ENCODE results near the gene CCBE1. TPM values are rescaled to one million over a fixed set of nuclear protein-coding genes. Genes with fewer than 3 reads are reported as not detected.

CCBE1 gene
- total RNA-seq, 1 donor from 2014 or later = 1.2 TPM

DNA sequence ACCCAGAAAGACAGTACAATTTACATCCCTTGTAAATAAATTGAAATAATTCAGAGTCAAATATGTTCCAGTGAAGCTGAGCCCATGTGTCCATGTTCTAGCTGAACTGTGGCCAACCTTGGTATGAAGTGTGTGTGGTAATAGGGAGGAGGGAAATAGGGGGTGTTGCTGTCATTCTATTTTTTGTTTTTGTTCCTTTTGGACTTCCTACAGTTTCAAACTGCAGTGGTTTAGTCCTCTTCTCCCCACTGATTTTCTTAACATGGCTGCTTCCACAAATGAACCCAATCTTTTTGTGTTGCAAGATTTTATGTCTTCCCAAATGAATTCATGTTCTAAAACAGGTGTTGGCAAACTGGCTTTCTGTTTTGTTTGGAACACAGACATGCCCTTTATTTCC lies 156.9 kb downstream of the CCBE1 start:
- no peak overlapping the region for H3K4me3 Mint-ChIP-seq (ENCODE audit: unreplicated experiment)
- no peaks in the 10 kb centered on the region for H3K36me3 Mint-ChIP-seq (ENCODE audit: low read depth, unreplicated experiment)
- DNase-seq (ENCODE audit: low spot score) = no peak
- no peak overlapping the region for H3K27ac Mint-ChIP-seq (ENCODE audit: unreplicated experiment)
- peaks cover 3% of the 10 kb centered on the region for H3K27me3 Mint-ChIP-seq (ENCODE audit: unreplicated experiment)
- H3K4me1 Mint-ChIP-seq (ENCODE audit: unreplicated experiment) = no peaks in the 10 kb centered on the region
- TF ChIP-seq, protein P1, sequence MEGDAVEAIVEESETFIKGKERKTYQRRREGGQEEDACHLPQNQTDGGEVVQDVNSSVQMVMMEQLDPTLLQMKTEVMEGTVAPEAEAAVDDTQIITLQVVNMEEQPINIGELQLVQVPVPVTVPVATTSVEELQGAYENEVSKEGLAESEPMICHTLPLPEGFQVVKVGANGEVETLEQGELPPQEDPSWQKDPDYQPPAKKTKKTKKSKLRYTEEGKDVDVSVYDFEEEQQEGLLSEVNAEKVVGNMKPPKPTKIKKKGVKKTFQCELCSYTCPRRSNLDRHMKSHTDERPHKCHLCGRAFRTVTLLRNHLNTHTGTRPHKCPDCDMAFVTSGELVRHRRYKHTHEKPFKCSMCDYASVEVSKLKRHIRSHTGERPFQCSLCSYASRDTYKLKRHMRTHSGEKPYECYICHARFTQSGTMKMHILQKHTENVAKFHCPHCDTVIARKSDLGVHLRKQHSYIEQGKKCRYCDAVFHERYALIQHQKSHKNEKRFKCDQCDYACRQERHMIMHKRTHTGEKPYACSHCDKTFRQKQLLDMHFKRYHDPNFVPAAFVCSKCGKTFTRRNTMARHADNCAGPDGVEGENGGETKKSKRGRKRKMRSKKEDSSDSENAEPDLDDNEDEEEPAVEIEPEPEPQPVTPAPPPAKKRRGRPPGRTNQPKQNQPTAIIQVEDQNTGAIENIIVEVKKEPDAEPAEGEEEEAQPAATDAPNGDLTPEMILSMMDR (IDR thresholded peaks at IDR 0.05; ENCODE audit: unreplicated experiment) = no peak
- no peaks in the 10 kb centered on the region for H3K9me3 Mint-ChIP-seq (ENCODE audit: unreplicated experiment)

DNA sequence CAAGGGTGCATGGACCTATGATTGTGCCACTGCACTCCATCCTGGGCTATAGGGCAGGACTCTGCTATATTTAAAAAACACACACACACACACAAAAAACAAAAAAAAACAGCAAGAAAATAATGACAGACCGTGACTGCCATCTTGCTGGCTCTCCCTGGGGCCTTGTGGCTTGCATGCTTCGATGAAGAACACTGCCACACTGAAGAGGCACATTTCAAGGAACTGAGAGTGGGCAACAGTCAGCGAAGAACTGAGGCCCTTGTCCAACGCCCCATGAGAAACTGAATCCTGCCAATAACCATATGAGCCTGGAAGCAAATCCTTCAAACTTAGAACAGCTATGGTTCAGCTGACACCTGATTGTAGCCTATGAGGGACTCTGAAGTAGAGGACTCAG lies 158.1 kb downstream of the CCBE1 start:
- H3K27ac Mint-ChIP-seq (ENCODE audit: unreplicated experiment) = no peak overlapping the region
- peaks cover 3% of the 10 kb centered on the region for H3K27me3 Mint-ChIP-seq (ENCODE audit: unreplicated experiment)
- no peak for DNase-seq (ENCODE audit: low spot score)
- no peaks in the 10 kb centered on the region for H3K36me3 Mint-ChIP-seq (ENCODE audit: low read depth, unreplicated experiment)
- no peak overlapping the region for H3K4me3 Mint-ChIP-seq (ENCODE audit: unreplicated experiment)
- no peaks in the 10 kb centered on the region for H3K4me1 Mint-ChIP-seq (ENCODE audit: unreplicated experiment)
- TF ChIP-seq, protein P1 (IDR thresholded peaks at IDR 0.05; ENCODE audit: unreplicated experiment) = no peak
- no peaks in the 10 kb centered on the region for H3K9me3 Mint-ChIP-seq (ENCODE audit: unreplicated experiment)

DNA sequence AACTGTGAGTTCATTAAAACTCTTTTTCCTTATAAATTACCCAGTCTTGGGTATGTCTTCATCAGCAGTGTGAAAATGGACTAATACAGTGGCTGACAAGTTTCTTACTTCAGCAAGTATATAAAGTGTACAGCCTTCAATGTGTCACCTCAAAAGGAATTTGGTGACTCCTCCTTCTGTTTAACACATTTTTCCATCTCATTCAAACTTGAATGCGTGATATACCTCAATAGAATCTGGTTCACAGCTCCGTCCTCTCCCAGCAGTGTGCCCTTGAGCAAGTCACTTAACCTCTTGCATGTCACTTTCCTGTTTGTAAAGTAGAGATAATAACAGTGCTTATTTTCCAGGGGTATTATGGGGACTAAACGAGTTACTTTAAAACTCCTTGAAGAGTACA lies 159.6 kb downstream of the CCBE1 start:
- H3K4me1 Mint-ChIP-seq (ENCODE audit: unreplicated experiment) = no peaks in the 10 kb centered on the region
- H3K9me3 Mint-ChIP-seq (ENCODE audit: unreplicated experiment) = no peaks in the 10 kb centered on the region
- H3K27ac Mint-ChIP-seq (ENCODE audit: unreplicated experiment) = no peak overlapping the region
- no peak for DNase-seq (ENCODE audit: low spot score)
- peaks cover 1% of the 10 kb centered on the region for H3K27me3 Mint-ChIP-seq (ENCODE audit: unreplicated experiment)
- no peaks in the 10 kb centered on the region for H3K36me3 Mint-ChIP-seq (ENCODE audit: low read depth, unreplicated experiment)
- TF ChIP-seq, protein P1 (IDR thresholded peaks at IDR 0.05; ENCODE audit: unreplicated experiment) = no peak
- H3K4me3 Mint-ChIP-seq (ENCODE audit: unreplicated experiment) = no peak overlapping the region

DNA sequence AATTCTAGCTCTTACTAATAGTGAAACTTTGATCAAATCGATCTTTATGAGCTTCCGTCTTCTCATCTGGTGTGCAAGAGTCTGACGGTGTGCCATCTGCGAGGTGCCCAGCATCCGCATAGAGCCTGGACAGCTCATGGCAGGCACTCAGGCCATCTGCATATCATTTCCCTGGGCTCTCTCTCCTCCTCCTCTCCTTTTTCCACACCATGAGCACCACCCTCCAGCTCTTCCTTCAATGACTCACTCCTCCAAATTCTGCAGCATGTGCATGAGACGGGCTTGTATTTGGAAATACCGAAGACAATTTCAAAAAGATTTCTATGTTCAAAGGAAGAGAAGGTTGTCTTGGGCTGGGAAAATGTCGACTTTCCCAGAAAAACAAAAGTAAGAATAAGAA lies 161.1 kb downstream of the CCBE1 start:
- TF ChIP-seq, protein P1 (IDR thresholded peaks at IDR 0.05; ENCODE audit: unreplicated experiment) = no peak

DNA sequence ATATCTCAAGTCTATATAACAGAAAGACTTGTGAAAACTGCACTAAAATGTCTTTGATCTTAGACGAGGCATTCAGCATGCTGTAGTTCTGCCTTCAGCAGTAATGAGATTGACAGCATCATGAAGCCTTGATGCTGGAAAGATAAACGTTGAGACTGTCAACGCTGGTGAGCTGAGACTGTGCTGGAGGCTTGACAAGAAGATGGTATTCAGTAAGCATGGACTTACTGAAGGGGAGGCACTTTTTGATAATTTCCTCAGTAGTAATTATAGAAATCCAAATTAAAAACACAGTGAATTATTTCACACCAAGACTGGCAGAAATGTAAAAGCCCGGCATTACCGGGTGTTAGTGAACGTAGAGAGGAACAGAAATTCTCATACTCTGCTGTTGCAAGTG lies 162.2 kb downstream of the CCBE1 start:
- TF ChIP-seq, protein P1 (IDR thresholded peaks at IDR 0.05; ENCODE audit: unreplicated experiment) = no peak
- Mint-ChIP-seq H3K36me3 (ENCODE audit: low read depth, unreplicated experiment) (no peaks in the 10 kb centered on the region), H3K4me3 (ENCODE audit: unreplicated experiment) (no peak overlapping the region), H3K27me3 (ENCODE audit: unreplicated experiment) (peaks cover 1% of the 10 kb centered on the region), H3K9me3 (ENCODE audit: unreplicated experiment) (no peaks in the 10 kb centered on the region), H3K4me1 (ENCODE audit: unreplicated experiment) (no peaks in the 10 kb centered on the region), H3K27ac (ENCODE audit: unreplicated experiment) (no peak overlapping the region)
- DNase-seq (ENCODE audit: low spot score) = no peak

More for the DNA sequence above, 161.1 kb downstream of the CCBE1 start:
- Mint-ChIP-seq H3K9me3 (ENCODE audit: unreplicated experiment) (no peaks in the 10 kb centered on the region), H3K27ac (ENCODE audit: unreplicated experiment) (no peak overlapping the region), H3K36me3 (ENCODE audit: low read depth, unreplicated experiment) (no peaks in the 10 kb centered on the region), H3K27me3 (ENCODE audit: unreplicated experiment) (peaks cover 1% of the 10 kb centered on the region), H3K4me3 (ENCODE audit: unreplicated experiment) (no peak overlapping the region), H3K4me1 (ENCODE audit: unreplicated experiment) (no peaks in the 10 kb centered on the region)
- no peak for DNase-seq (ENCODE audit: low spot score)
